Measurements from ENCODE around the gene TRIM47.

Gene TRIM47

GRCh38 chr17:75904749-75905521, 26.6 kb upstream of the TRIM47 start, which contains the start of gene MRPL38:
MRPL38 (minus strand) TSS chr17:75904884; CDS start chr17:75904875, 9 bp downstream.
- DNase-seq (ENCODE audit: low read depth, low spot score): peak; percentile 40
- ChIA-PET POLR2A (interaction anchor here (0.6 to 1.6 kb wide), 5 partner anchors 10 to 125 kb away, joined by 3 to 6 read pairs (median 3); partner anchors contain the start of gene FBF1), CTCF (interaction anchor here (0.6 to 10.7 kb wide), 36 partner anchors 9 to 479 kb away, joined by 3 to 276 read pairs (median 4); partner anchors contain the start of genes CDK3, FBF1, GALK1 and SPHK1)
- peak within 1 kb of the TSS; percentile 75 for H3K4me3 ChIP-seq (ENCODE audit: low read depth, low read length)
- TF ChIP-seq CTCF (IDR thresholded peaks at IDR 0.05; ENCODE audit: insufficient read depth, low read length, missing control alignments): peak; percentile 95

GRCh38 chr17:75902406-75902805, 24.0 kb upstream of the TRIM47 start:
- ChIA-PET POLR2A (no interaction called here), CTCF (interaction anchor here (0.9 to 10.7 kb wide), 3 partner anchors 14 to 104 kb away, joined by 3 to 276 read pairs (median 3); partner anchors contain the start of gene CDK3)
- no peak for TF ChIP-seq CTCF (IDR thresholded peaks at IDR 0.05; ENCODE audit: insufficient read depth, low read length, missing control alignments)
- no peak for DNase-seq (ENCODE audit: low read depth, low spot score)
- no peak overlapping the region for H3K4me3 ChIP-seq (ENCODE audit: low read depth, low read length)

GRCh38 chr17:75901727-75902126, 23.3 kb upstream of the TRIM47 start:
- CTCF ChIA-PET: interaction anchor here (10.7 kb wide), 1 partner anchor 105 kb away, joined by 276 read pairs; the partner anchor contains the start of gene CDK3
- TF ChIP-seq CTCF (IDR thresholded peaks at IDR 0.05; ENCODE audit: insufficient read depth, low read length, missing control alignments): no peak
- POLR2A ChIA-PET: no interaction called here
- no peak for DNase-seq (ENCODE audit: low read depth, low spot score)
- no peak overlapping the region for H3K4me3 ChIP-seq (ENCODE audit: low read depth, low read length)

- ChIA-PET CTCF (interaction anchor here (0.6 kb wide), 1 partner anchor 469 kb away, joined by 3 read pairs; no protein-coding TSS in a partner anchor), POLR2A (no interaction called here)
Observed at GRCh38 chr17:75900691-75901533, 22.5 kb upstream of the TRIM47 start.

GRCh38 chr17:75899767-75900468, 21.5 kb upstream of the TRIM47 start:
- POLR2A ChIA-PET: interaction anchor here (1.2 kb wide), 1 partner anchor 120 kb away, joined by 3 read pairs; no protein-coding TSS in a partner anchor
- CTCF ChIA-PET: interaction anchor here (0.9 to 1.1 kb wide), 3 partner anchors 10 to 380 kb away, joined by 3 read pairs; no protein-coding TSS in a partner anchor
- DNase-seq (ENCODE audit: low read depth, low spot score): no peak
- no peak overlapping the region for H3K4me3 ChIP-seq (ENCODE audit: low read depth, low read length)
- no peak for TF ChIP-seq CTCF (IDR thresholded peaks at IDR 0.05; ENCODE audit: insufficient read depth, low read length, missing control alignments)

More at GRCh38 chr17:75900691-75901533, 22.5 kb upstream of the TRIM47 start:
- no peak for TF ChIP-seq CTCF (IDR thresholded peaks at IDR 0.05; ENCODE audit: insufficient read depth, low read length, missing control alignments)
- no peak for DNase-seq (ENCODE audit: low read depth, low spot score)
- no peak overlapping the region for H3K4me3 ChIP-seq (ENCODE audit: low read depth, low read length)

Data from AG04449 (cell line).